Spleen (tissue), 7 donors: ENCODE results near the gene KRT7.

ENCODE experiments used
- POLR2A ChIP-seq, 3 donors: fragments of 450-650 bp; IDR thresholded peaks; one replicate each; pipeline ENCODE4 v1.5.1; 2017; ENCODE audit warnings: antibody characterized with exemption in 3 of 3, mild to moderate bottlenecking in 1 of 3
- POLR2AphosphoS5 ChIP-seq, 3 donors: sonication (generic); formaldehyde crosslinking; IDR thresholded peaks; one replicate each; pipeline ENCODE4 v1.5.1; 2017; ENCODE audit warnings: antibody characterized with exemption in 3 of 3
- TF ChIP-seq, protein P1 (sequence below), 11 experiments: fragments of 200-600 bp in 7 of 11; fragments of 450-650 bp in 4 of 11; sonication (generic) in 4 of 11; IDR thresholded peaks in 8 of 11; conservative IDR thresholded peaks in 3 of 11; 1 replicate in 7 of 11; 2 replicates in 4 of 11; pipeline versions ENCODE4 v1.4.0 to v1.8.0; 2016 to 2021; ENCODE audit warnings: antibody characterized with exemption in 11 of 11, inconsistent platforms in 4 of 11, mild to moderate bottlenecking in 1 of 11
- donor health status: DM: no; HTN: no; CAD: no; lungs with moderate emphysema.
- donor health status: DM: no; HTN: no; CAD: no.
- donor health status: DM: no; HTN: no; CAD: no.

DNA sequence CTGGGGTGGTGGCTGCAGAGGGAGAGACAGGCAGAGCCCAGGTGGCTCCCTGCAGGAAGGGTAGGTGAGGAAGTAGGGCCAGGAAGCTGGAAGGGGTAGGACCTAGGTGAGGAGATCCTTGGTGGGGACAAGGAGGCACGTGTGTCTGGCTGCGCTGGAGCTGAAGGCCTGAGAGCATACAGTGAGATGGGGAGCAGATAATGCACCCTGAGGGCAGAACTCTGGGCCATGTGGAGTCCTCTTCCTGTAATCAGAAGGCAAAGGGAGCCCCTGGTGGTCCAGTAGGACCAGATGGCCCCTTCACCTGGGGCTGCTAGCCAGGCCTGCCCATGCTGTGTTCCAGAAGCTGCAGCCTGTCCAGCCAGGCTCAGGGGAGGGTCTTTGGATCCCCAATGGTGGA, 25.9 kb upstream of the KRT7 start:
- TF ChIP-seq, protein P1, sequence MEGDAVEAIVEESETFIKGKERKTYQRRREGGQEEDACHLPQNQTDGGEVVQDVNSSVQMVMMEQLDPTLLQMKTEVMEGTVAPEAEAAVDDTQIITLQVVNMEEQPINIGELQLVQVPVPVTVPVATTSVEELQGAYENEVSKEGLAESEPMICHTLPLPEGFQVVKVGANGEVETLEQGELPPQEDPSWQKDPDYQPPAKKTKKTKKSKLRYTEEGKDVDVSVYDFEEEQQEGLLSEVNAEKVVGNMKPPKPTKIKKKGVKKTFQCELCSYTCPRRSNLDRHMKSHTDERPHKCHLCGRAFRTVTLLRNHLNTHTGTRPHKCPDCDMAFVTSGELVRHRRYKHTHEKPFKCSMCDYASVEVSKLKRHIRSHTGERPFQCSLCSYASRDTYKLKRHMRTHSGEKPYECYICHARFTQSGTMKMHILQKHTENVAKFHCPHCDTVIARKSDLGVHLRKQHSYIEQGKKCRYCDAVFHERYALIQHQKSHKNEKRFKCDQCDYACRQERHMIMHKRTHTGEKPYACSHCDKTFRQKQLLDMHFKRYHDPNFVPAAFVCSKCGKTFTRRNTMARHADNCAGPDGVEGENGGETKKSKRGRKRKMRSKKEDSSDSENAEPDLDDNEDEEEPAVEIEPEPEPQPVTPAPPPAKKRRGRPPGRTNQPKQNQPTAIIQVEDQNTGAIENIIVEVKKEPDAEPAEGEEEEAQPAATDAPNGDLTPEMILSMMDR (IDR thresholded peaks at IDR 0.05 in 8 of 11, conservative IDR thresholded peaks at IDR 0.05 in 3 of 11): no peak
- TF ChIP-seq POLR2A (IDR thresholded peaks at IDR 0.05): no peak
- no peak for TF ChIP-seq POLR2AphosphoS5 (IDR thresholded peaks at IDR 0.05)
